ENCODE data around the gene MYO7A. TPM values are rescaled to one million over a fixed set of nuclear protein-coding genes. Genes with fewer than 3 reads are reported as not detected.

The MYO7A gene
- total and polyA plus RNA-seq, 2 of the 4 experiments (the other 2 are of a cell fraction): 0.02 TPM; not detected in 1

GRCh38 chr11:77250881-77251640 is 123.0 kb downstream of the MYO7A start:
- no peaks in the 10 kb centered on the region for H3K27me3 ChIP-seq (ENCODE audit: control insufficient read depth, insufficient read depth, low read length)
- no peak overlapping the region for H4K91ac ChIP-seq (ENCODE audit: insufficient read depth, low read depth, low read length)
- H2BK5ac ChIP-seq (ENCODE audit: low read depth, low read length, poor library complexity, severe bottlenecking): peak overlapping the region; percentile 87
- 0 out of 3 replicates have a peak overlapping the region, but pooled peaks have one; percentile 29 for H2BK15ac ChIP-seq (ENCODE audit: low read depth, low read length)
- ATAC-seq (ENCODE audit: low read depth): peak; percentile 77
- CTCF ChIA-PET: interaction anchor here (0.5 kb wide), 1 partner anchor 335 kb away, joined by 5 read pairs; no protein-coding TSS in a partner anchor
- H2AK5ac ChIP-seq (ENCODE audit: low read depth, low read length): peak overlapping the region; percentile 12; the same call in 1 of the 2 replicates
- BruUV-seq (replicated peaks): no TSS peak
- intact Hi-C loops (cut with micrococcal nuclease): no loop called here
- H3K9me1 ChIP-seq (ENCODE audit: insufficient read depth, low read length): no peaks in the 10 kb centered on the region
- peak; percentile 85 for DNase-seq
- H3K4me2 ChIP-seq (ENCODE audit: low read depth, low read length): no peak overlapping the region
- no peaks in the 10 kb centered on the region for H3K79me1 ChIP-seq (ENCODE audit: low read depth in 1 of 2, low read length in 2 of 2)
- no peaks in the 10 kb centered on the region for H3K36me3 ChIP-seq (ENCODE audit: control insufficient read depth, insufficient read depth, low read length)
- H4K5ac ChIP-seq (ENCODE audit: low read depth, low read length): no peak overlapping the region
- dilution Hi-C loops (cut with HindIII; ENCODE audit: low sequenced_read_pairs, unreplicated experiment): no loop called here
- POLR2A ChIA-PET (ENCODE audit: unreplicated experiment): no interaction called here
- H4K20me1 ChIP-seq (ENCODE audit: insufficient read depth, low read length): no peaks in the 10 kb centered on the region
- peak; percentile 47; the same call in 1 of the 2 replicates for TF ChIP-seq FOS (IDR thresholded peaks at IDR 0.05; ENCODE audit: low read depth, low read length)
- TF ChIP-seq USF2 (IDR thresholded peaks at IDR 0.05; ENCODE audit: low read depth, low read length): no peak
- H3K4ac ChIP-seq (ENCODE audit: low read depth, low read length): no peak overlapping the region
- no peak overlapping the region for H3K56ac ChIP-seq (ENCODE audit: extremely low read depth, insufficient read depth, low read length)
- no peaks in the 10 kb centered on the region; the same call in 1 of the 2 replicates for H3K9me3 ChIP-seq (ENCODE audit: control insufficient read depth, insufficient read depth, low read length)
- H3K23ac ChIP-seq (ENCODE audit: low read depth, low read length): no peak overlapping the region
- no peak overlapping the region for H4K8ac ChIP-seq (ENCODE audit: low read depth in 2 of 2, low read length in 2 of 2)
- no peak overlapping the region for H2AFZ ChIP-seq (replicated peaks; ENCODE audit: low read length, poor library complexity)
- H2BK120ac ChIP-seq (ENCODE audit: low read depth, low read length): 0 out of 2 replicates have a peak overlapping the region, but pooled peaks have one; percentile 38
- WGBS, 2 experiments (ENCODE audit: extremely low coverage in 2 of 2, insufficient read length in 1 of 2): no CpG with 5 or more reads among the region's 1 CpG
- in situ Hi-C loops (cut with MboI; ENCODE audit: low sequenced_read_pairs): no loop called here
- peak overlapping the region; percentile 31; the same call in 1 of the 2 replicates for H2BK20ac ChIP-seq (ENCODE audit: low read depth, low read length)
- no peak overlapping the region for H3K27ac ChIP-seq (ENCODE audit: insufficient read depth, low read length)
- H3K18ac ChIP-seq (ENCODE audit: low read depth, low read length): no peak overlapping the region
- H3K4me1 ChIP-seq (ENCODE audit: control insufficient read depth, insufficient read depth, low read length): peaks cover 3% of the 10 kb centered on the region; the same call in 1 of the 2 replicates
- no peak overlapping the region for H2AK9ac ChIP-seq (replicated peaks; ENCODE audit: low read depth, low read length, poor library complexity)
- no peak overlapping the region for H3K9ac ChIP-seq (ENCODE audit: low read depth, low read length)
- no peak overlapping the region for H3K4me3 ChIP-seq (ENCODE audit: insufficient read depth, low read depth, low read length)
- no peak overlapping the region for H3K14ac ChIP-seq (replicated peaks; ENCODE audit: low read depth, low read length)
